HEK293T (cell line): Measurements from ENCODE around the gene MYL6B.

ENCODE experiments used
- CTCF ChIA-PET: fragments of 350-600 bp; formaldehyde crosslinking; extraction: SDS; loops from one replicate; lab custom pipeline; 2021; ENCODE audit warnings: antibody characterized with exemption, inconsistent platforms; lab: Yijun Ruan, JAX
- POLR2A ChIA-PET: fragments of 350-600 bp; formaldehyde crosslinking; extraction: SDS; loops from one replicate; lab custom pipeline; 2020; ENCODE audit warnings: antibody characterized with exemption, inconsistent platforms; lab: Yijun Ruan, JAX
- DNase-seq: peaks from one replicate; pipeline ENCODE4 v3.0.0; 2012; ENCODE audit warnings: mixed read lengths; ENCODE audit errors: extremely low spot score
- ARNT ChIP-seq: fragments of 450-650 bp; IDR thresholded peaks from 2 replicates; pipeline ENCODE4 v1.6.1; 2017; ENCODE audit warnings: mild to moderate bottlenecking
- BHLHE40 ChIP-seq: fragments of 450-650 bp; IDR thresholded peaks from 2 replicates; pipeline ENCODE4 v1.6.1; 2016; ENCODE audit warnings: mild to moderate bottlenecking, moderate library complexity, borderline replicate concordance
- CTBP1 ChIP-seq: fragments of 450-650 bp; IDR thresholded peaks from 2 replicates; pipeline ENCODE4 v1.6.1; 2016; ENCODE audit warnings: borderline replicate concordance
- ELF4 ChIP-seq: fragments of 450-650 bp; IDR thresholded peaks from 2 replicates; pipeline ENCODE4 v1.6.1; 2017; ENCODE audit warnings: antibody characterized with exemption
- FOXA1 ChIP-seq: fragments of 450-650 bp; IDR thresholded peaks from 2 replicates; pipeline ENCODE4 v1.6.1; 2016; ENCODE audit warnings: mild to moderate bottlenecking
- FOXK2 ChIP-seq: fragments of 450-650 bp; IDR thresholded peaks from 2 replicates; pipeline ENCODE4 v1.6.1; 2016; ENCODE audit warnings: mild to moderate bottlenecking
- FOXM1 ChIP-seq: fragments of 450-650 bp; IDR thresholded peaks from 2 replicates; pipeline ENCODE4 v1.6.1; 2017; ENCODE audit warnings: mild to moderate bottlenecking, borderline replicate concordance
- HDGF ChIP-seq: fragments of 450-650 bp; IDR thresholded peaks from 2 replicates; pipeline ENCODE4 v1.6.1; 2017; ENCODE audit warnings: antibody characterized with exemption, borderline replicate concordance
- L3MBTL2 ChIP-seq: fragments of 450-650 bp; conservative IDR thresholded peaks from 2 replicates; pipeline ENCODE4 v1.6.1; 2016; ENCODE audit warnings: mild to moderate bottlenecking
- LEF1 ChIP-seq: fragments of 450-650 bp; IDR thresholded peaks from 2 replicates; pipeline ENCODE4 v1.6.1; 2017; ENCODE audit warnings: mild to moderate bottlenecking, borderline replicate concordance
- NFRKB ChIP-seq: fragments of 450-650 bp; IDR thresholded peaks from 2 replicates; pipeline ENCODE4 v1.6.1; 2016; ENCODE audit warnings: mild to moderate bottlenecking, moderate library complexity
- SP1 ChIP-seq: fragments of 450-650 bp; IDR thresholded peaks from 2 replicates; pipeline ENCODE4 v1.6.1; 2017
- SUZ12 ChIP-seq: fragments of 450-650 bp; IDR thresholded peaks from 2 replicates; pipeline ENCODE4 v1.6.1; 2016; ENCODE audit warnings: mild to moderate bottlenecking
- TARDBP ChIP-seq: fragments of 450-650 bp; IDR thresholded peaks from 2 replicates; pipeline ENCODE4 v1.6.1; 2016
- ZNF384 ChIP-seq: fragments of 450-650 bp; IDR thresholded peaks from 2 replicates; pipeline ENCODE4 v1.6.1; 2016
- TF ChIP-seq, protein P1 (sequence below): fragments of 450-650 bp; IDR thresholded peaks from 2 replicates; pipeline ENCODE4 v1.6.1; 2016

MYL6B gene

DNA sequence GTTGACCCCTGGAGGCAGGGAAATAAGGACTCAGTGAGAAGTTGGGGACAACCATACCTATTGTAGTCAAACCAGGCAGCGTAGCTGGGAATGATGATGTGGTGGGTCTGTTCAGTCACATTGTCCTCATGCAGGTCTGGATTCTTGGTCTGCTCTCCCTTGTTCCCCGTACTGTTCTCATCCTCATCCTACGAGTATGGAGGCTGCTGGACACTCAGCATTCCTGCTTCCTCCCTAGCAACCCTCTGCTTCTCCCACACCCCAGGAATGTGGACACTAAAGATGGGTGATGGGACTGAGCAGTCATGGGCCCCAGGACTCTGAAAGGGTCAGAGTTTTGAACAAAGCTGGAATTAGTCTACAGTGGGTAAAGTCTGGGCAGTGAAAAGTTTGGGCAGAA is 26.0 kb downstream of the MYL6B start:
- POLR2A ChIA-PET: interaction anchor here (0.6 kb wide), 1 partner anchor 11 kb away, joined by 3 read pairs; the partner anchor contains the start of gene SMARCC2
- no peak for TF ChIP-seq CTBP1
- no peak for TF ChIP-seq TARDBP
- TF ChIP-seq FOXM1: no peak
- TF ChIP-seq HDGF: no peak
- TF ChIP-seq BHLHE40: no peak
- no peak for TF ChIP-seq FOXA1
- no peak for TF ChIP-seq FOXK2
- CTCF ChIA-PET: no interaction called here
- no peak for DNase-seq

DNA sequence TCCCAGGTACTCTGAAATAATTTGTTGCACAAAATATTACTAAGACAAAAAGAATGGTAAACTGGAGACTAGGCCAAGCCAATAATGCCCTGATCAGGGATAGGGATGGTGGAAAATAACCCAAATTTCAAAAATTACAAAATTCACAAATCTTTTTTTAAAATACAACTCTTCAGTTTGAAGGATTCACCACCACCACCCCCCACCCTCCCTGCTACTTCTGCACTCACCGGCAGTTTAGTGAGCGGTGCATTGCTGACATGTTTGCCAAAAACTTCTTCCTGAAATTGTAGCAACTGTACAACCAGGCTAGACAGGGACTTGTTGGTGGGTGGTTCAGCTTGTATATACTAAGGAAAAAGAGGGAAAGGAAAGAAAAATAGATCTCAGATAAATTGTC is 34.6 kb downstream of the MYL6B start:
- no peak for DNase-seq
- TF ChIP-seq ARNT (no peak), FOXM1 (no peak), NFRKB (no peak), L3MBTL2 (no peak), SUZ12 (no peak), HDGF (no peak), TARDBP (no peak), SP1 (no peak), BHLHE40 (no peak), LEF1 (no peak), ZNF384 (no peak), FOXA1 (no peak)
- TF ChIP-seq, protein P1, sequence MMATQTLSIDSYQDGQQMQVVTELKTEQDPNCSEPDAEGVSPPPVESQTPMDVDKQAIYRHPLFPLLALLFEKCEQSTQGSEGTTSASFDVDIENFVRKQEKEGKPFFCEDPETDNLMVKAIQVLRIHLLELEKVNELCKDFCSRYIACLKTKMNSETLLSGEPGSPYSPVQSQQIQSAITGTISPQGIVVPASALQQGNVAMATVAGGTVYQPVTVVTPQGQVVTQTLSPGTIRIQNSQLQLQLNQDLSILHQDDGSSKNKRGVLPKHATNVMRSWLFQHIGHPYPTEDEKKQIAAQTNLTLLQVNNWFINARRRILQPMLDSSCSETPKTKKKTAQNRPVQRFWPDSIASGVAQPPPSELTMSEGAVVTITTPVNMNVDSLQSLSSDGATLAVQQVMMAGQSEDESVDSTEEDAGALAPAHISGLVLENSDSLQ: no peak
- ChIA-PET POLR2A (no interaction called here), CTCF (interaction anchor here (0.6 to 3.2 kb wide), 2 partner anchors 68 to 107 kb away, joined by 3 to 32 read pairs; partner anchors contain the start of genes ERBB3 and ZC3H10)

DNA sequence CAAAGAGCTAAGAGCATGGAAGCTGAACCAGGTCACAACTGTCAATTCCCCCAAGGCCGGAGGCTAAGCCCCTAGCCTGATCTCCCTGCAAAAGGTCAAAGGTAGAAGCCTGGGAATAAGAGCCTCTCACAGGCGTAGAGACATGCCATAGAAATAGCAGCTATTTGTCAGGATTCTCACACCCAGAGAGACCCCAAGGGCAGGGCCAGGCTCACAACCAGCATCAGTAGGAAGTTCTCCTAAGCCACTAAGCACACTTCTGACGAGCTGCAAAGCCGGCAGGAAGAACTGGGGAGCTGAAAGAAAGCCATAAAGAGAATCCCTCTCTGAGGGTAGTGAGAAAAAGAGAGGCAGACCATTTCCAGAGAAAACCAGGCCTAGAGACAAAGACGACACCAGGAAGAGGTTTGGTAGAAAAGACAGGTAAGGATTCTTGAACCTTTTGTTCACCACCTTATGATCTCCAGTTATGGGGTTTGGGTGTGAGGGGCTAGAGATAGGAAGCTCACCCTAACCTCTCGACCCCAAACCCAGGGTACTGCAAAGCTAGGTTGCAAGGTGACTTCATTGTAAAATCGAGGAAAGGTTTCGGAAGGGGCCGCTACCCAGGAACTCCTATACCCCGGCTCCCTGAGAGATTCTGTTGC is 35.9 kb downstream of the MYL6B start:
- ChIA-PET CTCF (interaction anchor here (1.6 to 3.2 kb wide), 4 partner anchors 34 to 69 kb away, joined by 6 to 32 read pairs (median 14); partner anchors contain the start of genes RNF41 and ZC3H10), POLR2A (interaction anchor here (0.5 to 5.3 kb wide), 9 partner anchors 33 to 471 kb away, joined by 3 to 66 read pairs (median 4); partner anchors contain the start of genes ESYT1, ORMDL2, PAN2 and RNF41)
- TF ChIP-seq FOXA1: no peak
- no peak for TF ChIP-seq HDGF
- TF ChIP-seq L3MBTL2: no peak
- no peak for TF ChIP-seq BHLHE40
- TF ChIP-seq, protein P1: no peak
- TF ChIP-seq SP1: no peak
- no peak for TF ChIP-seq NFRKB
- no peak for TF ChIP-seq ARNT
- TF ChIP-seq FOXK2: no peak
- TF ChIP-seq FOXM1: no peak
- no peak for TF ChIP-seq TARDBP
- no peak for TF ChIP-seq CTBP1
- TF ChIP-seq ZNF384: no peak
- no peak for TF ChIP-seq SUZ12
- TF ChIP-seq ELF4: no peak
- no peak for TF ChIP-seq LEF1
- no peak for DNase-seq

DNA sequence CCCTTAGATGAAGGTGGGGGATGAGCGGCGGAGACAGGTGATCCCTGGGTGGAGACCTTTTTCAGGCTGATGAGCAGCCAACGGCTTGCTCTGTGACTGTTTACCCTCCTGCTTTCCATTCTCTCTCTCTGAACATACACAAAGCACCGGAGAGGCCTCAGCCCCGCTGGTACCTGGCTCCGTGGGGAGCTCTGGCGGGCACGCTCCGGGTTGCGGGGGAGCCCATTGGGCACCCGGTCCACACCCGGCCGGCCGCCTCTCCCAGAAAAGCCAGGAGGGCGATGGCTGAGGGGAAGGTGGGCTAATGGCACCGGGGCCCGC is 36.4 kb downstream of the MYL6B start:
- ChIA-PET POLR2A (interaction anchor here (0.5 to 5.3 kb wide), 18 partner anchors 15 to 472 kb away, joined by 3 to 66 read pairs (median 4); partner anchors contain the start of genes ANKRD52, COQ10A, ESYT1 and MYL6), CTCF (interaction anchor here (0.8 to 3.2 kb wide), 11 partner anchors 13 to 108 kb away, joined by 3 to 32 read pairs (median 9); partner anchors contain the start of genes ESYT1, RNF41 and ZC3H10)
- TF ChIP-seq FOXA1 (no peak), TARDBP (no peak), HDGF (no peak), BHLHE40 (no peak)
- TF ChIP-seq, protein P1: no peak
- no peak for DNase-seq

DNA sequence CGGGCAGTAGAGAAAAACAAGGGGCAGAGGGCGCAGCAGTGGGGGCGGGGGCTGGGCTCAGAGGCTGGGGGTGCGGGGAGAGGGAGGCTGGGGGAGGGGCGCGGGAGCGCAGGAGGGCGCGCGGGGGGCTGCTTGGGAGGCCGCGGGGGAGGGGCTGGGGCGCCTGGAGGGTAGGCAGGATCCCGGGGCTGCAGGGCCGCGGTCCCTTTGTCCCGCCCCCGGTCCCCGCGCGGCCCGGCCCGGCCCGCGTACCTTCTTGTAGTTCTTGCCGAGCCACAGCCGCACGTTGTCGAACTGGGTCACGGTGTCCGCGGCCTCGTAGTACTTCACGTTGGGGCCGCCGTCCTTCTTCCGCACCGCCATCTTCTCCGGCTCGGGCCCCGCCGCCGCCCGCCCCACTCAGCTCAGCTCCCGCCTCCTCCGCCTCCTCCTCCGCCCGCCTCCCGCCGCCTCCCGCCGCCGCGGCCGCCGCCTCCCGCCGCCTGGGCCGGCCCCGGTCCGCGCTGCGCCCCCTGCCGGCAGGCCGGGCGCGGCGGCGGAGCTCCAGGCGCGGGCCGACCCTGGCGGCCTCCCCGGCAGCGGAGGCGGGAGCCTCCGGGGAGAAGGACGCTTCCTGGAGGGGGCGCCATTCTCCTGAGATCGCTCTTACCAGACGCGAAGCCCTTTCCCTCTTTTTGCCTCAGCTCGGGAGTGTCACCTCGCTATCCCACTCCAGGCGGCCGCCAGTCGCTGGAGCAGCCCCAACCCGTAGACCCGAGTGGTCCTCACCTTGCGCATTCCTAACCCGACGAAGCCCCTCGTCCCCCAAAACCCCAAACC is 36.9 kb downstream of the MYL6B start, which contains the start of gene SMARCC2:
Gene SMARCC2, minus strand, starts transcription at position 385 of the 819 bp plus-strand sequence. Its CDS starts 22 bp downstream, at position 363.
- peak; percentile 68 for TF ChIP-seq ARNT
- TF ChIP-seq FOXM1: peak; percentile 32; the same call in 1 of the 2 replicates
- TF ChIP-seq LEF1: no peak
- TF ChIP-seq FOXK2: no peak
- CTCF ChIA-PET: interaction anchor here (0.6 to 3.2 kb wide), 22 partner anchors 9 to 325 kb away, joined by 3 to 32 read pairs (median 4); partner anchors contain the start of genes ANKRD52, ESYT1, PA2G4 and RNF41
- POLR2A ChIA-PET: interaction anchor here (0.6 to 5.3 kb wide), 32 partner anchors 9 to 372 kb away, joined by 3 to 66 read pairs (median 4); partner anchors contain the start of genes ANKRD52, COQ10A, ESYT1 and MYL6
- peak; percentile 91 for DNase-seq
